HepG2 (cell line): Measurements from ENCODE around the gene VPS25. TPM values are rescaled to one million over a fixed set of nuclear protein-coding genes. Genes with fewer than 3 reads are reported as not detected.
A peak's percentile ranks its signal among the peaks of the same experiment; 100 is the strongest.

Source experiments
- AKAP8 ChIP-seq: sonication (generic); formaldehyde crosslinking; IDR thresholded peaks from 2 replicates; pipeline ENCODE4 v1.5.1; 2020; ENCODE audit warnings: mild to moderate bottlenecking, missing genetic modification reagents
- FOXO4 ChIP-seq: sonication (generic); formaldehyde crosslinking; conservative IDR thresholded peaks from 2 replicates; pipeline ENCODE4 v1.8.1; 2023; ENCODE audit warnings: missing genetic modification reagents
- GLMP ChIP-seq: sonication (generic); formaldehyde crosslinking; IDR thresholded peaks from 2 replicates; pipeline ENCODE4 v1.9.0; 2021; ENCODE audit warnings: missing genetic modification reagents, mild to moderate bottlenecking, borderline replicate concordance
- IRF2 ChIP-seq: IDR thresholded peaks from 2 replicates; pipeline ENCODE4 v1.6.1; 2018; ENCODE audit warnings: missing genetic modification reagents, missing compliant biosample characterization
- KLF16 ChIP-seq, 2 experiments: sonication (generic) in 1 of 2; formaldehyde crosslinking in 1 of 2; IDR thresholded peaks; 2 replicates each; pipeline versions ENCODE4 v1.6.1 to v1.8.0; 2016 to 2023; ENCODE audit warnings: missing genetic modification reagents in 2 of 2, missing compliant biosample characterization in 1 of 2
- MED1 ChIP-seq: sonication (generic); formaldehyde crosslinking; IDR thresholded peaks from 2 replicates; pipeline ENCODE4 v1.4.0; 2020; ENCODE audit warnings: missing genetic modification reagents
- NFE2L1 ChIP-seq: sonication (generic); formaldehyde crosslinking; IDR thresholded peaks from 2 replicates; pipeline ENCODE4 v1.4.0; 2020; ENCODE audit warnings: missing genetic modification reagents, mild to moderate bottlenecking, borderline replicate concordance
- NRL ChIP-seq: sonication (generic); formaldehyde crosslinking; IDR thresholded peaks from 2 replicates; pipeline ENCODE4 v1.5.0; 2020; ENCODE audit warnings: missing genetic modification reagents, mild to moderate bottlenecking, moderate library complexity, borderline replicate concordance
- ONECUT2 ChIP-seq: sonication (generic); formaldehyde crosslinking; IDR thresholded peaks from 2 replicates; pipeline ENCODE4 v1.4.0; 2020; ENCODE audit warnings: missing genetic modification reagents
- PHF21A ChIP-seq: sonication (generic); formaldehyde crosslinking; IDR thresholded peaks from 2 replicates; pipeline ENCODE4 v1.5.0; 2020; ENCODE audit warnings: mild to moderate bottlenecking, missing genetic modification reagents
- PTBP1 ChIP-seq: fragments of 200-400 bp; formaldehyde crosslinking; IDR thresholded peaks from 2 replicates; pipeline ENCODE4 v1.6.1; 2018; ENCODE audit warnings: low read length, low read depth; ENCODE audit not compliant: poor library complexity, severe bottlenecking
- SMAD9 ChIP-seq: sonication (generic); formaldehyde crosslinking; IDR thresholded peaks from 2 replicates; pipeline ENCODE4 v1.5.1; 2020; ENCODE audit warnings: mild to moderate bottlenecking, missing genetic modification reagents
- SNRNP70 ChIP-seq: fragments of 200-400 bp; formaldehyde crosslinking; IDR thresholded peaks from 2 replicates; pipeline ENCODE4 v1.6.1; 2017; ENCODE audit warnings: mild to moderate bottlenecking, low read depth, low read length, moderate library complexity
- TCF7 ChIP-seq: sonication (generic); IDR thresholded peaks from 2 replicates; pipeline ENCODE4 v1.6.1; 2016; ENCODE audit warnings: antibody characterized with exemption, low read depth
- ZNF253 ChIP-seq: sonication (generic); formaldehyde crosslinking; IDR thresholded peaks from 2 replicates; pipeline ENCODE4 v1.8.0; 2022; ENCODE audit warnings: mild to moderate bottlenecking, missing genetic modification reagents, borderline replicate concordance
- ZNF30 ChIP-seq: sonication (generic); formaldehyde crosslinking; IDR thresholded peaks from 2 replicates; pipeline ENCODE4 v1.5.0; 2020; ENCODE audit warnings: mild to moderate bottlenecking, missing genetic modification reagents
- ZNF687 ChIP-seq: sonication (generic); formaldehyde crosslinking; IDR thresholded peaks from 2 replicates; pipeline ENCODE4 v1.5.1; 2020; ENCODE audit warnings: mild to moderate bottlenecking, missing genetic modification reagents, moderate library complexity
- ZSCAN30 ChIP-seq: sonication (generic); formaldehyde crosslinking; IDR thresholded peaks from 2 replicates; pipeline ENCODE4 v1.5.0; 2020; ENCODE audit warnings: mild to moderate bottlenecking, missing genetic modification reagents
- ZXDC ChIP-seq: sonication (generic); formaldehyde crosslinking; IDR thresholded peaks from 2 replicates; pipeline ENCODE4 v1.5.0; 2020; ENCODE audit warnings: mild to moderate bottlenecking, missing genetic modification reagents
- polyA plus RNA-seq, 8 experiments: library from polyadenylated mRNA; depleted of rRNA in 3 of 8; stranded (reverse) in 7 of 8; unstranded in 1 of 8; fragments of >200 nt; fragmentation: Illumina TruSeq in 4 of 8; extraction: Trizol in 4 of 8; gene quantifications; 2 replicates each; pipeline versions ENCODE4 v1.2.1 to v1.2.3, GENCODE V29; 2011 to 2016; ENCODE audit warnings: low read depth in 4 of 8, missing spikeins in 1 of 8, mixed read lengths in 1 of 8; ENCODE audit not compliant: insufficient read depth in 1 of 8
- total RNA-seq, 5 experiments: library from RNA; depleted of rRNA; stranded (reverse); fragments of >200 nt; fragmentation: Illumina TruSeq; extraction: Trizol; gene quantifications; 2 replicates each; pipeline ENCODE4 v1.2.3, GENCODE V29; 2016; ENCODE audit warnings: low read depth in 1 of 5

Gene VPS25
- total and polyA plus RNA-seq, 2 of the 13 experiments (the other 11 are each of a cell fraction or from before 2014, with no cell fraction given), result 161 to 249 TPM

- TF ChIP-seq ZNF687 (CRISPR knock-in tag), result no peak
- TF ChIP-seq SNRNP70, result no peak
- TF ChIP-seq ZNF253, result no peak
- no peak for TF ChIP-seq AKAP8 (CRISPR knock-in tag)
- no peak for TF ChIP-seq ZXDC
- no peak for TF ChIP-seq NRL (CRISPR knock-in tag)
- peak; percentile 40; the same call in 1 of the 2 replicates for TF ChIP-seq IRF2 (CRISPR knock-in tag)
- no peak for TF ChIP-seq PTBP1
- no peak for TF ChIP-seq GLMP (CRISPR knock-in tag)
- TF ChIP-seq KLF16 (CRISPR knock-in tag; IDR thresholded peaks at IDR 0.05), result no peak
- no peak for TF ChIP-seq NFE2L1 (CRISPR knock-in tag)
- no peak for TF ChIP-seq ZNF30 (CRISPR knock-in tag)
- peak; percentile 72; the same call in 1 of the 2 replicates for TF ChIP-seq PHF21A (CRISPR knock-in tag)
- no peak for TF ChIP-seq ONECUT2
- TF ChIP-seq FOXO4 (CRISPR knock-in tag), result no peak
- TF ChIP-seq ZSCAN30, result no peak
- no peak for TF ChIP-seq SMAD9 (CRISPR knock-in tag)
- 0 out of 2 replicates have a peak, but pooled peaks have one; percentile 22 for TF ChIP-seq TCF7
- peak; percentile 67 for TF ChIP-seq MED1
Measured at GRCh38 chr17:42803074-42803883, 30.0 kb downstream of the VPS25 start (continued).
